HepG2 (cell line): Measurements from ENCODE around the gene CKLF. TPM values are rescaled to one million over a fixed set of nuclear protein-coding genes. Genes with fewer than 3 reads are reported as not detected.

Experiments
- BHLHE40 ChIP-seq: IDR thresholded peaks from 2 replicates; pipeline ENCODE4 v1.6.1; 2011; ENCODE audit warnings: low read length, improper control_type of control experiment
- ELF1 ChIP-seq: sonication (generic); formaldehyde crosslinking; IDR thresholded peaks from 2 replicates; pipeline ENCODE4 v1.4.0; 2020; ENCODE audit warnings: missing genetic modification reagents
- HNRNPUL1 ChIP-seq: fragments of 200-400 bp; formaldehyde crosslinking; IDR thresholded peaks from 2 replicates; pipeline ENCODE4 v1.6.1; 2017; ENCODE audit warnings: low read depth, mild to moderate bottlenecking, low read length, moderate library complexity
- KAT7 ChIP-seq: IDR thresholded peaks from 2 replicates; pipeline ENCODE4 v1.6.1; 2018; ENCODE audit warnings: borderline replicate concordance, missing compliant biosample characterization
- MTA3 ChIP-seq: sonication (generic); formaldehyde crosslinking; IDR thresholded peaks from 2 replicates; pipeline ENCODE4 v1.4.0; 2020; ENCODE audit warnings: missing genetic modification reagents
- NCOR1 ChIP-seq: fragments of 200-600 bp; sonication (generic); IDR thresholded peaks from 2 replicates; pipeline ENCODE4 v1.7.0; 2017; ENCODE audit warnings: antibody characterized with exemption, low read length, borderline replicate concordance
- NR3C1 ChIP-seq: sonication (generic); formaldehyde crosslinking; IDR thresholded peaks from 2 replicates; pipeline ENCODE4 v1.4.0; 2020; ENCODE audit warnings: missing genetic modification reagents
- PRDM15 ChIP-seq: sonication (generic); formaldehyde crosslinking; IDR thresholded peaks from 2 replicates; pipeline ENCODE4 v1.4.0; 2020; ENCODE audit warnings: missing genetic modification reagents
- SNAI1 ChIP-seq: sonication (generic); formaldehyde crosslinking; IDR thresholded peaks from 2 replicates; pipeline ENCODE4 v1.5.0; 2020; ENCODE audit warnings: mild to moderate bottlenecking, missing genetic modification reagents, borderline replicate concordance
- SOX13 ChIP-seq, 3 experiments: fragments of 450-650 bp in 1 of 3; sonication (generic) in 1 of 3; formaldehyde crosslinking in 1 of 3; IDR thresholded peaks in 2 of 3; conservative IDR thresholded peaks in 1 of 3; 2 replicates each; pipeline versions ENCODE4 v1.5.0 to v1.6.1; 2016 to 2020; ENCODE audit warnings: antibody characterized with exemption in 1 of 3, mild to moderate bottlenecking in 1 of 3, missing compliant biosample characterization in 1 of 3, missing genetic modification reagents in 1 of 3, moderate library complexity in 1 of 3
- SRF ChIP-seq: IDR thresholded peaks from 2 replicates; pipeline ENCODE4 v1.6.1; 2011; ENCODE audit warnings: mild to moderate bottlenecking, low read depth, low read length, moderate library complexity
- TEF ChIP-seq: sonication (generic); formaldehyde crosslinking; IDR thresholded peaks from 2 replicates; pipeline ENCODE4 v1.5.0; 2020; ENCODE audit warnings: missing genetic modification reagents
- ZBTB2 ChIP-seq: sonication (generic); formaldehyde crosslinking; IDR thresholded peaks from 2 replicates; pipeline ENCODE4 v1.8.0; 2022; ENCODE audit warnings: low read depth, missing genetic modification reagents
- ZNF124 ChIP-seq: sonication (generic); formaldehyde crosslinking; IDR thresholded peaks from 2 replicates; pipeline ENCODE4 v1.4.0; 2020; ENCODE audit warnings: missing genetic modification reagents
- ZNF138 ChIP-seq: sonication (generic); formaldehyde crosslinking; IDR thresholded peaks from 2 replicates; pipeline ENCODE4 v1.5.0; 2020; ENCODE audit warnings: mild to moderate bottlenecking, low read depth, missing genetic modification reagents
- ZNF230 ChIP-seq: sonication (generic); formaldehyde crosslinking; IDR thresholded peaks from 2 replicates; pipeline ENCODE4 v1.4.0; 2020; ENCODE audit warnings: mild to moderate bottlenecking, missing genetic modification reagents
- ZNF501 ChIP-seq: sonication (generic); formaldehyde crosslinking; IDR thresholded peaks from 2 replicates; pipeline ENCODE4 v1.5.1; 2020; ENCODE audit warnings: mild to moderate bottlenecking, moderate library complexity, missing genetic modification reagents
- ZNF660 ChIP-seq: sonication (generic); formaldehyde crosslinking; IDR thresholded peaks from 2 replicates; pipeline ENCODE4 v1.5.1; 2020; ENCODE audit warnings: mild to moderate bottlenecking, low read depth, missing genetic modification reagents, borderline replicate concordance
- ZNF691 ChIP-seq: sonication (generic); formaldehyde crosslinking; IDR thresholded peaks from 2 replicates; pipeline ENCODE4 v1.4.0; 2020; ENCODE audit warnings: missing genetic modification reagents, low read depth, mild to moderate bottlenecking, borderline replicate concordance
- polyA plus RNA-seq, 8 experiments: library from polyadenylated mRNA; depleted of rRNA in 3 of 8; stranded (reverse) in 7 of 8; unstranded in 1 of 8; fragments of >200 nt; fragmentation: Illumina TruSeq in 4 of 8; extraction: Trizol in 4 of 8; gene quantifications; 2 replicates each; pipeline versions ENCODE4 v1.2.1 to v1.2.3, GENCODE V29; 2011 to 2016; ENCODE audit warnings: low read depth in 4 of 8, missing spikeins in 1 of 8, mixed read lengths in 1 of 8; ENCODE audit not compliant: insufficient read depth in 1 of 8
- total RNA-seq, 5 experiments: library from RNA; depleted of rRNA; stranded (reverse); fragments of >200 nt; fragmentation: Illumina TruSeq; extraction: Trizol; gene quantifications; 2 replicates each; pipeline ENCODE4 v1.2.3, GENCODE V29; 2016; ENCODE audit warnings: low read depth in 1 of 5
- TF ChIP-seq, protein P1 (sequence below): sonication (generic); formaldehyde crosslinking; conservative IDR thresholded peaks from 2 replicates; pipeline ENCODE4 v1.8.0; 2022; ENCODE audit warnings: missing genetic modification reagents

CKLF gene
- total and polyA plus RNA-seq, 2 of the 13 experiments (the other 11 are each of a cell fraction or from before 2014, with no cell fraction given): 120 to 167 TPM

GRCh38 chr16:66516808-66517585, 35.4 kb upstream of the CKLF start (continued):
- TF ChIP-seq ZNF691 (no peak), BHLHE40 (0 out of 2 replicates have a peak, but pooled peaks have one; percentile 0), ZNF124 (CRISPR knock-in tag) (peak; percentile 89), KAT7 (CRISPR knock-in tag) (peak; percentile 79), SNAI1 (no peak), MTA3 (no peak), SRF (peak; percentile 74), NCOR1 (peak; percentile 34; the same call in 1 of the 2 replicates), ZNF501 (CRISPR knock-in tag) (peak; percentile 98), NR3C1 (CRISPR knock-in tag) (no peak), ZNF660 (CRISPR knock-in tag) (no peak), ZNF230 (CRISPR knock-in tag) (no peak), PRDM15 (CRISPR knock-in tag) (0 out of 2 replicates have a peak, but pooled peaks have one; percentile 23), TEF (CRISPR knock-in tag) (no peak), ELF1 (CRISPR knock-in tag) (peak; percentile 94), ZNF138 (CRISPR knock-in tag) (no peak), SOX13 (IDR thresholded peaks at IDR 0.05) (peak; percentile 50; the same call in 1 of the 2 replicates), SOX13 (CRISPR knock-in tag; conservative IDR thresholded peaks at IDR 0.05 in 1 of 2, IDR thresholded peaks at IDR 0.05 in 1 of 2) (peak in 1 of 2 experiments; percentile 88; a peak in 2 of 4 replicates), ZBTB2 (CRISPR knock-in tag) (no peak), HNRNPUL1 (no peak)
- TF ChIP-seq, protein P1, sequence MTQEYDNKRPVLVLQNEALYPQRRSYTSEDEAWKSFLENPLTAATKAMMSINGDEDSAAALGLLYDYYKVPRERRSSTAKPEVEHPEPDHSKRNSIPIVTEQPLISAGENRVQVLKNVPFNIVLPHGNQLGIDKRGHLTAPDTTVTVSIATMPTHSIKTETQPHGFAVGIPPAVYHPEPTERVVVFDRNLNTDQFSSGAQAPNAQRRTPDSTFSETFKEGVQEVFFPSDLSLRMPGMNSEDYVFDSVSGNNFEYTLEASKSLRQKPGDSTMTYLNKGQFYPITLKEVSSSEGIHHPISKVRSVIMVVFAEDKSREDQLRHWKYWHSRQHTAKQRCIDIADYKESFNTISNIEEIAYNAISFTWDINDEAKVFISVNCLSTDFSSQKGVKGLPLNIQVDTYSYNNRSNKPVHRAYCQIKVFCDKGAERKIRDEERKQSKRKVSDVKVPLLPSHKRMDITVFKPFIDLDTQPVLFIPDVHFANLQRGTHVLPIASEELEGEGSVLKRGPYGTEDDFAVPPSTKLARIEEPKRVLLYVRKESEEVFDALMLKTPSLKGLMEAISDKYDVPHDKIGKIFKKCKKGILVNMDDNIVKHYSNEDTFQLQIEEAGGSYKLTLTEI: no peak
